GM18520 (cell line): Measurements from ENCODE around the gene FOXN1.

Experiments used
- ATAC-seq: cut with Tn5 transposase; IDR thresholded peaks from one replicate; pipeline ENCODE4 v1.9.1; 2021; ENCODE audit not compliant: unreplicated experiment

Gene FOXN1

GRCh38 chr17:28545787-28546415, 39.8 kb downstream of the FOXN1 start:
- no peak for ATAC-seq

GRCh38 chr17:28547096-28547622, 41.0 kb downstream of the FOXN1 start:
- ATAC-seq, result no peak

GRCh38 chr17:28547623-28548416, 41.7 kb downstream of the FOXN1 start:
- ATAC-seq, result peak; percentile 34

GRCh38 chr17:28548417-28549130, 42.4 kb downstream of the FOXN1 start:
- no peak for ATAC-seq

GRCh38 chr17:28549236-28550132, 43.3 kb downstream of the FOXN1 start:
- ATAC-seq, result no peak

GRCh38 chr17:28550858-28551257, 44.7 kb downstream of the FOXN1 start:
- no peak for ATAC-seq

- no peak for ATAC-seq
Measured at GRCh38 chr17:28551421-28552175, 45.5 kb downstream of the FOXN1 start.

- peak; percentile 44 for ATAC-seq
Measured at GRCh38 chr17:28552176-28552999, 46.2 kb downstream of the FOXN1 start, which contains the start of gene UNC119. TSS of gene UNC119 (minus strand) at chr17:28552624. CDS start at chr17:28552557, 67 bp downstream.

- no peak for ATAC-seq
Measured at GRCh38 chr17:28553000-28553505, 46.9 kb downstream of the FOXN1 start.

GRCh38 chr17:28554565-28554964, 48.4 kb downstream of the FOXN1 start:
- ATAC-seq, result no peak

- ATAC-seq, result no peak
Measured at GRCh38 chr17:28555022-28555421, 48.9 kb downstream of the FOXN1 start.

GRCh38 chr17:28563475-28563874, 57.3 kb downstream of the FOXN1 start:
- ATAC-seq, result no peak

GRCh38 chr17:28567604-28568003, 61.5 kb downstream of the FOXN1 start:
- no peak for ATAC-seq

GRCh38 chr17:28569446-28569845, 63.3 kb downstream of the FOXN1 start:
- ATAC-seq, result no peak

GRCh38 chr17:28570716-28571360, 64.7 kb downstream of the FOXN1 start:
- ATAC-seq, result no peak

GRCh38 chr17:28571361-28572122, 65.4 kb downstream of the FOXN1 start, which contains the start of gene PIGS:
TSS of gene PIGS (minus strand) at chr17:28571524. CDS start at chr17:28571496, 28 bp downstream.
- peak; percentile 80 for ATAC-seq
